HepG2 (cell line): ENCODE results near the gene SLC4A11. TPM values are rescaled to one million over a fixed set of nuclear protein-coding genes. Genes with fewer than 3 reads are reported as not detected.

Experiments used
- ESRRA ChIP-seq: sonication (generic); formaldehyde crosslinking; IDR thresholded peaks from 2 replicates; pipeline ENCODE4 v1.5.1; 2020; ENCODE audit warnings: mild to moderate bottlenecking, low read depth, missing genetic modification reagents
- ETV5 ChIP-seq: IDR thresholded peaks from 2 replicates; pipeline ENCODE4 v1.6.1; 2018; ENCODE audit warnings: missing biosample characterization, missing genetic modification reagents, inconsistent platforms, borderline replicate concordance
- FOSL1 ChIP-seq: sonication (generic); formaldehyde crosslinking; IDR thresholded peaks from 2 replicates; pipeline ENCODE4 v1.9.0; 2021; ENCODE audit warnings: missing genetic modification reagents, borderline replicate concordance
- GLI4 ChIP-seq: sonication (generic); formaldehyde crosslinking; IDR thresholded peaks from 2 replicates; pipeline ENCODE4 v1.5.1; 2020; ENCODE audit warnings: missing genetic modification reagents, mild to moderate bottlenecking, moderate library complexity, borderline replicate concordance
- GMEB2 ChIP-seq: IDR thresholded peaks from 2 replicates; pipeline ENCODE4 v1.6.1; 2016; ENCODE audit warnings: missing biosample characterization, missing genetic modification reagents, low read depth
- GZF1 ChIP-seq: sonication (generic); formaldehyde crosslinking; IDR thresholded peaks from 2 replicates; pipeline ENCODE4 v1.5.1; 2020; ENCODE audit warnings: mild to moderate bottlenecking, missing genetic modification reagents
- RCOR2 ChIP-seq: IDR thresholded peaks from 2 replicates; pipeline ENCODE4 v1.6.1; 2016; ENCODE audit warnings: missing biosample characterization, missing genetic modification reagents
- REL ChIP-seq: sonication (generic); formaldehyde crosslinking; conservative IDR thresholded peaks from 2 replicates; pipeline ENCODE4 v1.8.0; 2022; ENCODE audit warnings: mild to moderate bottlenecking, missing genetic modification reagents, moderate library complexity
- RORA ChIP-seq: sonication (generic); formaldehyde crosslinking; IDR thresholded peaks from 2 replicates; pipeline ENCODE4 v1.5.0; 2020; ENCODE audit warnings: mild to moderate bottlenecking, missing genetic modification reagents, moderate library complexity
- SALL2 ChIP-seq: sonication (generic); formaldehyde crosslinking; IDR thresholded peaks from 2 replicates; pipeline ENCODE4 v1.8.1; 2023; ENCODE audit warnings: mild to moderate bottlenecking, missing genetic modification reagents, inconsistent platforms
- THAP9 ChIP-seq: sonication (generic); formaldehyde crosslinking; IDR thresholded peaks from 2 replicates; pipeline ENCODE4; 2020; ENCODE audit warnings: missing genetic modification reagents, mild to moderate bottlenecking, borderline replicate concordance
- TRAFD1 ChIP-seq: sonication (generic); formaldehyde crosslinking; IDR thresholded peaks from 2 replicates; pipeline ENCODE4 v1.5.1; 2020; ENCODE audit warnings: missing genetic modification reagents, mild to moderate bottlenecking, borderline replicate concordance
- ZBTB1 ChIP-seq: sonication (generic); formaldehyde crosslinking; IDR thresholded peaks from 2 replicates; pipeline ENCODE4 v1.4.0; 2020; ENCODE audit warnings: missing genetic modification reagents, borderline replicate concordance
- ZNF224 ChIP-seq: sonication (generic); formaldehyde crosslinking; IDR thresholded peaks from 2 replicates; pipeline ENCODE4 v1.5.0; 2020; ENCODE audit warnings: mild to moderate bottlenecking, missing genetic modification reagents
- ZNF292 ChIP-seq: sonication (generic); formaldehyde crosslinking; IDR thresholded peaks from 2 replicates; pipeline ENCODE4 v1.8.1; 2022; ENCODE audit warnings: mild to moderate bottlenecking, low read depth, missing genetic modification reagents, borderline replicate concordance
- ZNF557 ChIP-seq: sonication (generic); formaldehyde crosslinking; IDR thresholded peaks from 2 replicates; pipeline ENCODE4 v1.4.0; 2020; ENCODE audit warnings: missing genetic modification reagents
- ZNF737 ChIP-seq: sonication (generic); formaldehyde crosslinking; IDR thresholded peaks from 2 replicates; pipeline ENCODE4 v1.5.0; 2020; ENCODE audit warnings: missing genetic modification reagents, mild to moderate bottlenecking, borderline replicate concordance
- polyA plus RNA-seq, 8 experiments: library from polyadenylated mRNA; depleted of rRNA in 3 of 8; stranded (reverse) in 7 of 8; unstranded in 1 of 8; fragments of >200 nt; fragmentation: Illumina TruSeq in 4 of 8; extraction: Trizol in 4 of 8; gene quantifications; 2 replicates each; pipeline versions ENCODE4 v1.2.1 to v1.2.3, GENCODE V29; 2011 to 2016; ENCODE audit warnings: low read depth in 4 of 8, missing spikeins in 1 of 8, mixed read lengths in 1 of 8; ENCODE audit not compliant: insufficient read depth in 1 of 8
- total RNA-seq, 5 experiments: library from RNA; depleted of rRNA; stranded (reverse); fragments of >200 nt; fragmentation: Illumina TruSeq; extraction: Trizol; gene quantifications; 2 replicates each; pipeline ENCODE4 v1.2.3, GENCODE V29; 2016; ENCODE audit warnings: low read depth in 1 of 5
- TF ChIP-seq, protein P1 (sequence below): IDR thresholded peaks from 2 replicates; pipeline ENCODE4 v1.4.0; 2020; ENCODE audit warnings: mild to moderate bottlenecking, missing genetic modification reagents

SLC4A11 gene
- total and polyA plus RNA-seq, 2 of the 13 experiments (the other 11 are each of a cell fraction or from before 2014, with no cell fraction given) = 3.9 to 27.0 TPM

- TF ChIP-seq GMEB2 (0 out of 2 replicates have a peak, but pooled peaks have one; percentile 38), ZNF557 (peak; percentile 98; the same call in 1 of the 2 replicates), RORA (CRISPR knock-in tag) (no peak), ZNF292 (CRISPR knock-in tag) (peak; percentile 99), ZNF737 (CRISPR knock-in tag) (no peak), FOSL1 (CRISPR knock-in tag) (peak; percentile 93), ETV5 (peak; percentile 99), ZBTB1 (no peak), THAP9 (CRISPR knock-in tag) (no peak; the same call in 1 of the 2 replicates), GZF1 (CRISPR knock-in tag) (peak; percentile 74; the same call in 1 of the 2 replicates), TRAFD1 (CRISPR knock-in tag) (no peak; the same call in 1 of the 2 replicates), GLI4 (no peak; the same call in 1 of the 2 replicates), SALL2 (peak; percentile 81), REL (no peak), ESRRA (peak; percentile 91), ZNF224 (CRISPR knock-in tag) (peak; percentile 79), RCOR2 (CRISPR knock-in tag) (peak; percentile 80)
- TF ChIP-seq, protein P1, sequence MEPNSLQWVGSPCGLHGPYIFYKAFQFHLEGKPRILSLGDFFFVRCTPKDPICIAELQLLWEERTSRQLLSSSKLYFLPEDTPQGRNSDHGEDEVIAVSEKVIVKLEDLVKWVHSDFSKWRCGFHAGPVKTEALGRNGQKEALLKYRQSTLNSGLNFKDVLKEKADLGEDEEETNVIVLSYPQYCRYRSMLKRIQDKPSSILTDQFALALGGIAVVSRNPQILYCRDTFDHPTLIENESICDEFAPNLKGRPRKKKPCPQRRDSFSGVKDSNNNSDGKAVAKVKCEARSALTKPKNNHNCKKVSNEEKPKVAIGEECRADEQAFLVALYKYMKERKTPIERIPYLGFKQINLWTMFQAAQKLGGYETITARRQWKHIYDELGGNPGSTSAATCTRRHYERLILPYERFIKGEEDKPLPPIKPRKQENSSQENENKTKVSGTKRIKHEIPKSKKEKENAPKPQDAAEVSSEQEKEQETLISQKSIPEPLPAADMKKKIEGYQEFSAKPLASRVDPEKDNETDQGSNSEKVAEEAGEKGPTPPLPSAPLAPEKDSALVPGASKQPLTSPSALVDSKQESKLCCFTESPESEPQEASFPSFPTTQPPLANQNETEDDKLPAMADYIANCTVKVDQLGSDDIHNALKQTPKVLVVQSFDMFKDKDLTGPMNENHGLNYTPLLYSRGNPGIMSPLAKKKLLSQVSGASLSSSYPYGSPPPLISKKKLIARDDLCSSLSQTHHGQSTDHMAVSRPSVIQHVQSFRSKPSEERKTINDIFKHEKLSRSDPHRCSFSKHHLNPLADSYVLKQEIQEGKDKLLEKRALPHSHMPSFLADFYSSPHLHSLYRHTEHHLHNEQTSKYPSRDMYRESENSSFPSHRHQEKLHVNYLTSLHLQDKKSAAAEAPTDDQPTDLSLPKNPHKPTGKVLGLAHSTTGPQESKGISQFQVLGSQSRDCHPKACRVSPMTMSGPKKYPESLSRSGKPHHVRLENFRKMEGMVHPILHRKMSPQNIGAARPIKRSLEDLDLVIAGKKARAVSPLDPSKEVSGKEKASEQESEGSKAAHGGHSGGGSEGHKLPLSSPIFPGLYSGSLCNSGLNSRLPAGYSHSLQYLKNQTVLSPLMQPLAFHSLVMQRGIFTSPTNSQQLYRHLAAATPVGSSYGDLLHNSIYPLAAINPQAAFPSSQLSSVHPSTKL = peak; percentile 96
Observed at GRCh38 chr20:3222635-3223600, 16.1 kb downstream of the SLC4A11 start (continued).
